Activated CD8-positive, alpha-beta T cell treated with anti-CD3 and anti-CD28 coated beads for 36 hours (primary cell): ENCODE data around the gene CD81. TPM values are rescaled to one million over a fixed set of nuclear protein-coding genes. Genes with fewer than 3 reads are reported as not detected.

Experiments
- ATAC-seq: fragments of 200-7000 bp; cut with Tn5 transposase; one replicate; pipeline ENCODE4 v1.10.0; 2021; ENCODE audit warnings: mild to moderate bottlenecking, moderate library complexity
- CTCF ChIA-PET: fragments of 350-600 bp; sonication (Branson Sonifier 250); formaldehyde crosslinking; loops from one replicate; lab custom pipeline; 2021; ENCODE audit warnings: antibody characterized with exemption; lab: Charles Lee
- POLR2A ChIA-PET: fragments of 350-600 bp; sonication (Branson Sonifier 250); formaldehyde crosslinking; loops from one replicate; lab custom pipeline; 2021; ENCODE audit warnings: antibody characterized with exemption; lab: Charles Lee
- DNase-seq: peaks from one replicate; pipeline ENCODE4 v3.0.0-alpha.2; 2020
- H3K27ac Mint-ChIP-seq: one replicate; pipeline ENCODE4 v1.8.0; 2021; ENCODE audit warnings: mild to moderate bottlenecking, mixed read lengths
- H3K27me3 Mint-ChIP-seq: one replicate; pipeline ENCODE4 v1.8.0; 2021; ENCODE audit warnings: mixed read lengths
- H3K36me3 Mint-ChIP-seq: one replicate; pipeline ENCODE4 v1.8.0; 2021; ENCODE audit warnings: low read depth, mixed read lengths
- H3K4me1 Mint-ChIP-seq: one replicate; pipeline ENCODE4 v1.8.0; 2021; ENCODE audit warnings: low read depth, mixed read lengths
- H3K4me3 Mint-ChIP-seq: one replicate; pipeline ENCODE4 v1.8.0; 2021; ENCODE audit warnings: mild to moderate bottlenecking, moderate library complexity, mixed read lengths
- H3K9me3 Mint-ChIP-seq: one replicate; pipeline ENCODE4 v1.8.0; 2021; ENCODE audit warnings: mixed read lengths
- intact Hi-C: fragments of 100-400 bp; cut with micrococcal nuclease; formaldehyde crosslinking; loops from one replicate; pipeline ENCODE4 v1.10.0; 2022
- total RNA-seq, 2 experiments: library from RNA; stranded (reverse); gene quantifications; one replicate each; pipeline ENCODE4 v1.2.3, GENCODE V29; 2021
- TF ChIP-seq, protein P1 (sequence below): fragments of 200-600 bp; IDR thresholded peaks from one replicate; pipeline ENCODE4 v1.8.0; 2022; ENCODE audit warnings: antibody characterized with exemption, mild to moderate bottlenecking

The CD81 gene, protein sequence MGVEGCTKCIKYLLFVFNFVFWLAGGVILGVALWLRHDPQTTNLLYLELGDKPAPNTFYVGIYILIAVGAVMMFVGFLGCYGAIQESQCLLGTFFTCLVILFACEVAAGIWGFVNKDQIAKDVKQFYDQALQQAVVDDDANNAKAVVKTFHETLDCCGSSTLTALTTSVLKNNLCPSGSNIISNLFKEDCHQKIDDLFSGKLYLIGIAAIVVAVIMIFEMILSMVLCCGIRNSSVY
- 100 to 1,000 TPM; 133 to 138 TPM for total RNA-seq

DNA sequence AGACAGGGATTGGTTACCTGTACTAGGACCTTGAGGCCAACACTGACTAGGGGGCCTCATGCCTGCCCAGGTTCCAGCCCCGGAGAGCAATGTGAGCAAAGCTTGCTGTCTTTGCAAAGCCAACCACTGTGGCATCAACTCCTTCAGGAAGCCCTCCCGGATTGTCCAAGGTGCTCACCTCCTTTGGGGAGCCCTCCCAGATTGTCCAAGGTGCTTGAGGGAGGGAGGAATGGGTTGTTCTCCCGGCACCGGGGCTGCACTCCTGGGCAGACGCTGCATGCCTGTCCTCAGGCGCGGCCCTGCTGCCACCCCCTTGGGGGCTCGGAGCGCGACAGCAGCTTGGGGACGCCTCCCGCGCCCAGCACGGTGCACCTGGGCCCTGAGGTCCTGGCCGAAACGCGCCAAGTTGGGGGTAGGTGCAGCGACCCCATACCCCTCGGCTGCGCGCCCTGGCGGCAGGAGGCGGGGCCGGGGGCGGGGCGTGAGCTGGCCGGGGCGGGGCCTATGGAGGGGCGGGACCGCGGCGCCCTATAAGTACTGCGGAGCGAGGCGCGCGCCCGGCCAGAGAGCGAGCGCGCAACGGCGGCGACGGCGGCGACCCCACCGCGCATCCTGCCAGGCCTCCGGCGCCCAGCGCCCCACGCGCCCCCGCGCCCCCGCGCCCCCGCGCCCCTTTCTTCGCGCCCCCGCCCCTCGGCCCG is at the start of gene CD81:
CD81 (plus strand) TSS at position 560 of the 701 bp plus-strand sequence. CDS start 240 bp downstream, outside the sequence.
- H3K27me3 Mint-ChIP-seq: no peaks in the 10 kb centered on the region
- POLR2A ChIA-PET: interaction anchor here (0.7 to 3.8 kb wide), 6 partner anchors 10 to 81 kb away, joined by 3 to 24 read pairs (median 4); partner anchors contain the start of gene TSSC4
- intact Hi-C loops: no loop called here
- CTCF ChIA-PET: interaction anchor here (1.1 to 3.2 kb wide), 6 partner anchors 23 to 190 kb away, joined by 3 to 26 read pairs (median 8); partner anchors contain the start of gene TSSC4
- peaks cover 4% of the 10 kb centered on the region for H3K36me3 Mint-ChIP-seq
- TF ChIP-seq, protein P1, sequence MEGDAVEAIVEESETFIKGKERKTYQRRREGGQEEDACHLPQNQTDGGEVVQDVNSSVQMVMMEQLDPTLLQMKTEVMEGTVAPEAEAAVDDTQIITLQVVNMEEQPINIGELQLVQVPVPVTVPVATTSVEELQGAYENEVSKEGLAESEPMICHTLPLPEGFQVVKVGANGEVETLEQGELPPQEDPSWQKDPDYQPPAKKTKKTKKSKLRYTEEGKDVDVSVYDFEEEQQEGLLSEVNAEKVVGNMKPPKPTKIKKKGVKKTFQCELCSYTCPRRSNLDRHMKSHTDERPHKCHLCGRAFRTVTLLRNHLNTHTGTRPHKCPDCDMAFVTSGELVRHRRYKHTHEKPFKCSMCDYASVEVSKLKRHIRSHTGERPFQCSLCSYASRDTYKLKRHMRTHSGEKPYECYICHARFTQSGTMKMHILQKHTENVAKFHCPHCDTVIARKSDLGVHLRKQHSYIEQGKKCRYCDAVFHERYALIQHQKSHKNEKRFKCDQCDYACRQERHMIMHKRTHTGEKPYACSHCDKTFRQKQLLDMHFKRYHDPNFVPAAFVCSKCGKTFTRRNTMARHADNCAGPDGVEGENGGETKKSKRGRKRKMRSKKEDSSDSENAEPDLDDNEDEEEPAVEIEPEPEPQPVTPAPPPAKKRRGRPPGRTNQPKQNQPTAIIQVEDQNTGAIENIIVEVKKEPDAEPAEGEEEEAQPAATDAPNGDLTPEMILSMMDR: no peak
- peak; percentile 59 for DNase-seq
- peak within 1 kb of the TSS; percentile 84 for H3K27ac Mint-ChIP-seq
- H3K4me1 Mint-ChIP-seq: peaks cover 25% of the 10 kb centered on the region
- peak within 1 kb of the TSS; percentile 88 for H3K4me3 Mint-ChIP-seq
- peak; percentile 89 for ATAC-seq
- no peaks in the 10 kb centered on the region for H3K9me3 Mint-ChIP-seq

DNA sequence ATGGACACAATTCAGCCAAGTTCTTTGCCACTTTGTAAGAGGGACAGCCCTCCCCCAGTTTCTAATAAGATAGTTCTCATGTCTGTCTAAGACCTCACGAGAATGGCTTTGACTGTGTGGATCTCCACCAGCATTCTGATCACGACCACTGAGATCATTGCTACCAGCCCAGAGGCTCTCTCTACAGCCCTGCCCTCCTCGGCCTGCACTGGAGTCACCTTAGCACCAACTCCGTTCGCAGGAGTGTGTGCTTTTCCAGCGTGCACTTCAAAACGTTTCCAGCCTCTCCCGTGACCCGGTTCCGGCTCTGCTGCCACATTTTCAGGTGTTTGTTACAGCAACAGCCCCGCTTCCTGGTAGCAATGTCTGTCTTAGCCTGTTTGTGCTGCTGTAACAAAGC is 49.1 kb upstream of the CD81 start:
- POLR2A ChIA-PET: no interaction called here

DNA sequence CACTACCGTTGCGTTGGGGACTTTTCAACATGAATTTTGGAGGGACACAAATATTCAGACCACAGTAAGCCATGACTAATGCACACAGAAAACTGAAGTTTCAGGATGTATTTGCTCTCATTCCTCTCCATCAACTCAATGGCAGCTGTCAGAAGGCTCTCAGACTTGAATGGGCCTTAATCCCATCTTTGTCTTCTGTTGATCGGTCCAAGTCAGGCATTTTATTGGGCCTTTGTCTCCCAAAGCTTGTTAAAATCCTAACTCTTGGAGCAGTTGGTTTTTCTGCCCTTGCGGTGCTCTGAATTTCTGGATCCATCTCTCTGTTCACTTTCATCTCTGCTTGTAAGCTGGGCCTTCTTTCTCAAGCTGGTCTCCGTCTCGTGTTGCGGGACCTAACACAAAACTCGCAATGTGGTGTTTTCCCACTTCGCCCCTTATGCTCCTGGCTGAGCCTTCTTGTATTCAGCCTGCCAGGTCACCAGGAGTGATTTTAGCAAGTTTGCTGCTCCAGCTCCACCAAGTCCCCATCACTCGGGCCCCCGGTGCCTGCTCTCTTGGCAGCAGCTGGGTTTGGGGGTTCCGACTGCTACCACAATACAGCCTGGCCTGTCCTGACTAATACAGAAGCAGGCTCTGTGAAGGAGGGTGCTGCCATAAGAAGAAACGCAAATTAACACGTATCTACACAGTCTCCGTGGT is 48.3 kb upstream of the CD81 start:
- Mint-ChIP-seq H3K27ac (no peak overlapping the region), H3K4me3 (no peak overlapping the region), H3K27me3 (peaks cover 2% of the 10 kb centered on the region), H3K36me3 (no peaks in the 10 kb centered on the region), H3K4me1 (no peaks in the 10 kb centered on the region), H3K9me3 (no peaks in the 10 kb centered on the region)
- ATAC-seq: no peak
- intact Hi-C loops: no loop called here
- CTCF ChIA-PET: interaction anchor here (1.7 kb wide), 1 partner anchor 23 kb away, joined by 6 read pairs; no protein-coding TSS in a partner anchor
- POLR2A ChIA-PET: no interaction called here
- TF ChIP-seq, protein P1: no peak
- no peak for DNase-seq

More for the DNA sequence above, 49.1 kb upstream of the CD81 start:
- no peak overlapping the region for H3K4me3 Mint-ChIP-seq
- H3K36me3 Mint-ChIP-seq: no peaks in the 10 kb centered on the region
- CTCF ChIA-PET: no interaction called here
- intact Hi-C loops: no loop called here
- DNase-seq (no peak), ATAC-seq (no peak)
- no peaks in the 10 kb centered on the region for H3K9me3 Mint-ChIP-seq
- no peaks in the 10 kb centered on the region for H3K4me1 Mint-ChIP-seq
- peaks cover 5% of the 10 kb centered on the region for H3K27me3 Mint-ChIP-seq
- TF ChIP-seq, protein P1: no peak
- H3K27ac Mint-ChIP-seq: no peak overlapping the region

DNA sequence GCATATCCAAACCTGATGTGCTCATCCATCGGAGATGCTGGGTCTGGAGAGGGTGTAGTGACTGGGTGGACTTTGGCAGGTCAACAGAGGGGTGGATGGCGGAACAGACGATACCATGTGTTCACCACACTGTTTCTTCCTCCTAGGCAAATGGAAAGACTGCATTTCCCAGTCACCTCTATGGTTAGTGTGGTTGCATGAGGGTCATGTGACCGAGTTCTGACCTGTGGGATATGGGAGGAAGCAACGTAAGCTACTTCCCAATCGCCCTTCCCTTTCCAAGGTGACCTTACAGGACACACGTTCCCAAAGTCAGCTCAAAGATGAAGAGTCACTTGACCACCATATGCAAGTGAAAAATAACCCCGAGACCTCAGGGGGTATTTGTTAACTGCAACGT is 47.6 kb upstream of the CD81 start:
- POLR2A ChIA-PET: interaction anchor here (0.7 kb wide), 1 partner anchor 11 kb away, joined by 3 read pairs; no protein-coding TSS in a partner anchor
- TF ChIP-seq, protein P1: no peak
- ATAC-seq (no peak), DNase-seq (no peak)
- H3K36me3 Mint-ChIP-seq: no peaks in the 10 kb centered on the region
- intact Hi-C loops: no loop called here
- H3K4me1 Mint-ChIP-seq: no peaks in the 10 kb centered on the region
- peaks cover 2% of the 10 kb centered on the region for H3K27me3 Mint-ChIP-seq
- no peak overlapping the region for H3K27ac Mint-ChIP-seq
- CTCF ChIA-PET: interaction anchor here (1.7 kb wide), 1 partner anchor 24 kb away, joined by 6 read pairs; no protein-coding TSS in a partner anchor
- H3K4me3 Mint-ChIP-seq: no peak overlapping the region
- no peaks in the 10 kb centered on the region for H3K9me3 Mint-ChIP-seq
